Uterus (tissue), 2 donors: ENCODE results near the gene MADD.

Experiments
- POLR2A ChIP-seq, 2 donors: fragments of 450-650 bp; IDR thresholded peaks; one replicate each; pipeline ENCODE4 v1.6.1; 2016; ENCODE audit warnings: antibody characterized with exemption in 2 of 2, mild to moderate bottlenecking in 1 of 2, moderate library complexity in 1 of 2
- TF ChIP-seq, protein P1 (sequence below), 4 experiments: fragments of 200-600 bp in 2 of 4; fragments of 450-650 bp in 2 of 4; sonication (generic) in 2 of 4; IDR thresholded peaks; one replicate each; pipeline ENCODE4 v1.5.1; 2016 to 2019; ENCODE audit warnings: antibody characterized with exemption in 4 of 4, mild to moderate bottlenecking in 2 of 4, moderate library complexity in 1 of 4

GRCh38 chr11:47268448-47269001 lies 1.4 kb upstream of the MADD start:
- TF ChIP-seq, protein P1, sequence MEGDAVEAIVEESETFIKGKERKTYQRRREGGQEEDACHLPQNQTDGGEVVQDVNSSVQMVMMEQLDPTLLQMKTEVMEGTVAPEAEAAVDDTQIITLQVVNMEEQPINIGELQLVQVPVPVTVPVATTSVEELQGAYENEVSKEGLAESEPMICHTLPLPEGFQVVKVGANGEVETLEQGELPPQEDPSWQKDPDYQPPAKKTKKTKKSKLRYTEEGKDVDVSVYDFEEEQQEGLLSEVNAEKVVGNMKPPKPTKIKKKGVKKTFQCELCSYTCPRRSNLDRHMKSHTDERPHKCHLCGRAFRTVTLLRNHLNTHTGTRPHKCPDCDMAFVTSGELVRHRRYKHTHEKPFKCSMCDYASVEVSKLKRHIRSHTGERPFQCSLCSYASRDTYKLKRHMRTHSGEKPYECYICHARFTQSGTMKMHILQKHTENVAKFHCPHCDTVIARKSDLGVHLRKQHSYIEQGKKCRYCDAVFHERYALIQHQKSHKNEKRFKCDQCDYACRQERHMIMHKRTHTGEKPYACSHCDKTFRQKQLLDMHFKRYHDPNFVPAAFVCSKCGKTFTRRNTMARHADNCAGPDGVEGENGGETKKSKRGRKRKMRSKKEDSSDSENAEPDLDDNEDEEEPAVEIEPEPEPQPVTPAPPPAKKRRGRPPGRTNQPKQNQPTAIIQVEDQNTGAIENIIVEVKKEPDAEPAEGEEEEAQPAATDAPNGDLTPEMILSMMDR (IDR thresholded peaks at IDR 0.05): no peak
- TF ChIP-seq POLR2A (IDR thresholded peaks at IDR 0.05): no peak
